Measurements from ENCODE around the gene SNRNP35.
"Not testable (repeated sequence)": the region's sequence is repeated elsewhere in the genome, so short reads cannot be mapped to it uniquely, and the experiment has no call there.

The SNRNP35 gene

GRCh38 chr12:123475246-123475703 lies 17.3 kb downstream of the SNRNP35 start:
- H3K4me3 ChIP-seq (ENCODE audit: low read depth, low read length) = no peak overlapping the region
- no peak for TF ChIP-seq CTCF (IDR thresholded peaks at IDR 0.05; ENCODE audit: low read depth, low read length, missing control alignments)
- no peak for DNase-seq (ENCODE audit: low read depth)

GRCh38 chr12:123478069-123478468 lies 20.1 kb downstream of the SNRNP35 start:
- DNase-seq (ENCODE audit: low read depth) = no peak
- no peak overlapping the region for H3K4me3 ChIP-seq (ENCODE audit: low read depth, low read length)
- TF ChIP-seq CTCF (IDR thresholded peaks at IDR 0.05; ENCODE audit: low read depth, low read length, missing control alignments) = no peak

GRCh38 chr12:123478762-123479161 lies 20.8 kb downstream of the SNRNP35 start:
- no peak overlapping the region for H3K4me3 ChIP-seq (ENCODE audit: low read depth, low read length)
- TF ChIP-seq CTCF (IDR thresholded peaks at IDR 0.05; ENCODE audit: low read depth, low read length, missing control alignments) = no peak
- DNase-seq (ENCODE audit: low read depth) = no peak

GRCh38 chr12:123479442-123480180 lies 21.7 kb downstream of the SNRNP35 start:
- no peak for DNase-seq (ENCODE audit: low read depth)
- no peak overlapping the region for H3K4me3 ChIP-seq (ENCODE audit: low read depth, low read length)
- TF ChIP-seq CTCF (IDR thresholded peaks at IDR 0.05; ENCODE audit: low read depth, low read length, missing control alignments) = no peak

GRCh38 chr12:123481251-123481650 lies 23.3 kb downstream of the SNRNP35 start:
- DNase-seq (ENCODE audit: low read depth); H3K4me3 ChIP-seq (ENCODE audit: low read depth, low read length): not testable (repeated sequence)

- TF ChIP-seq CTCF (IDR thresholded peaks at IDR 0.05; ENCODE audit: low read depth, low read length, missing control alignments) = no peak
- H3K4me3 ChIP-seq (ENCODE audit: low read depth, low read length) = no peak overlapping the region
- no peak for DNase-seq (ENCODE audit: low read depth)
Observed at GRCh38 chr12:123482876-123483275, 24.9 kb downstream of the SNRNP35 start.

GRCh38 chr12:123483602-123484248 lies 25.8 kb downstream of the SNRNP35 start:
- H3K4me3 ChIP-seq (ENCODE audit: low read depth, low read length) = no peak overlapping the region
- no peak for TF ChIP-seq CTCF (IDR thresholded peaks at IDR 0.05; ENCODE audit: low read depth, low read length, missing control alignments)
- DNase-seq (ENCODE audit: low read depth) = no peak
